Vagina (tissue), 2 donors: ENCODE measurements around the gene CACNA2D4.

Experiments used
- POLR2AphosphoS5 ChIP-seq, 2 donors: sonication (generic); formaldehyde crosslinking; IDR thresholded peaks; one replicate each; pipeline ENCODE4 v1.9.0; 2017; ENCODE audit warnings: antibody characterized with exemption in 2 of 2, mild to moderate bottlenecking in 2 of 2, low read depth in 1 of 2; ENCODE audit not compliant: insufficient read depth in 1 of 2
- TF ChIP-seq, protein P1 (sequence below), 3 experiments: fragments of 450-650 bp in 2 of 3; fragments of 200-600 bp in 1 of 3; sonication (generic) in 1 of 3; IDR thresholded peaks; one replicate each; pipeline ENCODE4 v1.5.1; 2017 to 2019; ENCODE audit warnings: antibody characterized with exemption in 3 of 3, mild to moderate bottlenecking in 2 of 3, moderate library complexity in 2 of 3

DNA sequence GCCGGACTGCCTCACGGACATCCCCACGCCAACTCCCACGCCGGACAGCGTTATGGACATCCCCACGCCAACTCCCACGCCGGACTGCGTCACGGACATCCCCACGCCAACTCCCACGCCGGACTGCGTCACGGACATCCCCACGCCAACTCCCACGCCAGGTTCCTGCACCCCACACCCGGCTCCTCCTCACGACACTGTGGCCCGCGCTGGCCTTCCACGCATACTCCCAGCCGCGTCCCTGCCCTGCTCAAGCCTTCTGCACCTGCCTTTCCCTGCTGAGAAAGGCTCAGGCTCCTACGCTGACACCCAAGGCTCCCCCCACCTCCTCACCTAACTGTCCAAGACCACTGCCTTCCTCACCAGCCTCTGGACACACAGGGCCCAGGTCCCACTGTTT, 9.7 kb downstream of the CACNA2D4 start:
- TF ChIP-seq, protein P1, sequence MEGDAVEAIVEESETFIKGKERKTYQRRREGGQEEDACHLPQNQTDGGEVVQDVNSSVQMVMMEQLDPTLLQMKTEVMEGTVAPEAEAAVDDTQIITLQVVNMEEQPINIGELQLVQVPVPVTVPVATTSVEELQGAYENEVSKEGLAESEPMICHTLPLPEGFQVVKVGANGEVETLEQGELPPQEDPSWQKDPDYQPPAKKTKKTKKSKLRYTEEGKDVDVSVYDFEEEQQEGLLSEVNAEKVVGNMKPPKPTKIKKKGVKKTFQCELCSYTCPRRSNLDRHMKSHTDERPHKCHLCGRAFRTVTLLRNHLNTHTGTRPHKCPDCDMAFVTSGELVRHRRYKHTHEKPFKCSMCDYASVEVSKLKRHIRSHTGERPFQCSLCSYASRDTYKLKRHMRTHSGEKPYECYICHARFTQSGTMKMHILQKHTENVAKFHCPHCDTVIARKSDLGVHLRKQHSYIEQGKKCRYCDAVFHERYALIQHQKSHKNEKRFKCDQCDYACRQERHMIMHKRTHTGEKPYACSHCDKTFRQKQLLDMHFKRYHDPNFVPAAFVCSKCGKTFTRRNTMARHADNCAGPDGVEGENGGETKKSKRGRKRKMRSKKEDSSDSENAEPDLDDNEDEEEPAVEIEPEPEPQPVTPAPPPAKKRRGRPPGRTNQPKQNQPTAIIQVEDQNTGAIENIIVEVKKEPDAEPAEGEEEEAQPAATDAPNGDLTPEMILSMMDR (IDR thresholded peaks at IDR 0.05), result no peak
- TF ChIP-seq POLR2AphosphoS5 (IDR thresholded peaks at IDR 0.05; ENCODE audit: insufficient read depth in 1 of 2, low read depth in 1 of 2), result no peak
